ENCODE data around the gene IQSEC3.
"Not testable (repeated sequence)": the region's sequence is repeated elsewhere in the genome, so short reads cannot be mapped to it uniquely, and the experiment has no call there.

IQSEC3 gene

DNA sequence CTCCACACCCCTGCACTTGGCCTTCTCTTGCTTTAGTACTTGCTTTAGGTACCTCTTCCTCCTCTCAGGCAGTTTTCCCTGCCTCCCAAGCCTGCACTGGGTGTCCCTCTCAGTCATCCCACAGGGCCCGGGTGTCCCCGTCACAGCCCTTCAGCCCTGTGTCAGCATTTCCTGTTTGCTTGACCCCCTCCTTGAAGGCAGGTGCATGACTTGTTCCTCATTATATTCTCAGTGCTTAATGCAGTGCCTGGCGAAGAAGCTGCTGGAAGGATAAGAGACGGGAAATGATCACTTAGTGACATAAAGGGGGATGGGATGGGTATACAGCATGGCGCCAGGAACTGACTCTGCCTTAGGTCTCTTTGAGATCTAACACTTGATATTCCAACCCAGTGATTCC is 61.5 kb downstream of the IQSEC3 start:
- H3K9me3 ChIP-seq (ENCODE audit: control extremely low read depth in 1 of 5, control insufficient read depth in 4 of 5, insufficient read depth in 2 of 5, low read depth in 1 of 5, low read length in 4 of 5): no peaks in the 10 kb centered on the region
- ChIA-PET CTCF (interaction anchor here (0.6 to 2.6 kb wide), 5 partner anchors 7 to 40 kb away, joined by 3 to 9 read pairs (median 3); no protein-coding TSS in a partner anchor), POLR2A (interaction anchor here (0.6 kb wide), 1 partner anchor 11 kb away, joined by 7 read pairs; no protein-coding TSS in a partner anchor)
- no peak overlapping the region for H3K4me3 ChIP-seq (ENCODE audit: control insufficient read depth in 1 of 7, extremely low read depth in 1 of 7, insufficient read depth in 4 of 7, low read depth in 2 of 7, low read length in 6 of 7)
- H3K27ac ChIP-seq (ENCODE audit: insufficient read depth in 1 of 2, low read depth in 1 of 2, low read length in 2 of 2, poor library complexity in 1 of 2, severe bottlenecking in 2 of 2): no peak overlapping the region
- no peaks in the 10 kb centered on the region for H3K27me3 ChIP-seq (replicated peaks in 2 of 5; ENCODE audit: control insufficient read depth in 4 of 5, insufficient read depth in 5 of 5, low read length in 4 of 5)
- WGBS (ENCODE audit: insufficient coverage): 76% methylated on average over 5 of the region's 5 CpGs
- no peaks in the 10 kb centered on the region for H3K36me3 ChIP-seq (ENCODE audit: control insufficient read depth in 4 of 4, insufficient read depth in 4 of 4, low read length in 3 of 4)
- DNase-seq: peak in 1 of 3 donors; percentile 4
- no peaks in the 10 kb centered on the region for H3K4me1 ChIP-seq (ENCODE audit: control extremely low read depth in 1 of 4, control insufficient read depth in 4 of 4, insufficient read depth in 4 of 4, low read length in 3 of 4)

DNA sequence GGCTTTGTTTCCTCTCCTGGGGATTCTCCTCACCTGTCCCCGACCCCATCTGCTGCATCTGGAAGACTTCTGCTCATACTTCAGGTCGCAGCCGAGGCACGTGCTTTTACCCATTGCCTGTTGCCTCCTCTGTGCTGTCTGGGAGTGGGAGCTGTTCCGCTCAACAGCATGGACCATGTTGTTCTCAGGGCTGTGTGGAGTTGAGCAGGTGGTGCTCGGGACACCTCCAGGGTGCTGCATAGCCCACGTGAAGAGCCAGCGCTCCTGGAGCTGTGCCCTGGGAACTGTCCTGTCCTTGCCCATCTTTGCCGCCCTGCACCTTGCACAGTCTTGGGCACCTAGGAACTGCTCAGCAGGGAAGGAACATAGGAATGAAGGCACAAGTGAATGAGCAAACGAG is 62.4 kb downstream of the IQSEC3 start:
- CTCF ChIA-PET: interaction anchor here (1.5 kb wide), 1 partner anchor 18 kb away, joined by 5 read pairs; no protein-coding TSS in a partner anchor
- Histone ChIP-seq H3K4me3 (ENCODE audit: control insufficient read depth in 1 of 7, extremely low read depth in 1 of 7, insufficient read depth in 4 of 7, low read depth in 2 of 7, low read length in 6 of 7) (no peak overlapping the region), H3K27me3 (replicated peaks in 2 of 5; ENCODE audit: control insufficient read depth in 4 of 5, insufficient read depth in 5 of 5, low read length in 4 of 5) (no peaks in the 10 kb centered on the region), H3K4me1 (ENCODE audit: control extremely low read depth in 1 of 4, control insufficient read depth in 4 of 4, insufficient read depth in 4 of 4, low read length in 3 of 4) (no peaks in the 10 kb centered on the region), H3K36me3 (ENCODE audit: control insufficient read depth in 4 of 4, insufficient read depth in 4 of 4, low read length in 3 of 4) (no peaks in the 10 kb centered on the region), H3K27ac (ENCODE audit: insufficient read depth in 1 of 2, low read depth in 1 of 2, low read length in 2 of 2, poor library complexity in 1 of 2, severe bottlenecking in 2 of 2) (no peak overlapping the region), H3K9me3 (ENCODE audit: control extremely low read depth in 1 of 5, control insufficient read depth in 4 of 5, insufficient read depth in 2 of 5, low read depth in 1 of 5, low read length in 4 of 5) (no peaks in the 10 kb centered on the region)
- POLR2A ChIA-PET: no interaction called here
- no peak for DNase-seq
- 94% methylated on average over 9 of the region's 10 CpGs for WGBS (ENCODE audit: insufficient coverage)

DNA sequence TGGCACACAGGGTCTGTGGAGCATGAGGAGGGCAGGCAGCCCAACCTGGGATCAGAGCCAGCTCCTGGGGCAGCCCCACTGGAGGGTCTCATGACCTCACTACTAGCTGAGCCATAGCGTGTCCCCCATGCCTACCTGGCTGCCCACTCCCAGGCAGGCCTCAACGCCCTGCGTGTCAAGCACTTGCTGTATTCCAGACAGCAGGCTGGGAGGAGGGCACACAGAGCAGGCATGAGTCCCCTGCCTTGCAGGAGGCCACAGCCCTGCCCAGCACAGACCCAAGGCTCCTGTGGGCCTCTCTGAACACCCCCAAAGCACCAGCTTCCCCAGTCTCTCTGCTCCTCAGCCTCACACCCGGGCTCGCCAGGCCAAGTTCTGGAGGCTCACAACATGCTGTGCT is 64.0 kb downstream of the IQSEC3 start:
- 94% methylated on average over 5 of the region's 5 CpGs for WGBS (ENCODE audit: insufficient coverage)

DNA sequence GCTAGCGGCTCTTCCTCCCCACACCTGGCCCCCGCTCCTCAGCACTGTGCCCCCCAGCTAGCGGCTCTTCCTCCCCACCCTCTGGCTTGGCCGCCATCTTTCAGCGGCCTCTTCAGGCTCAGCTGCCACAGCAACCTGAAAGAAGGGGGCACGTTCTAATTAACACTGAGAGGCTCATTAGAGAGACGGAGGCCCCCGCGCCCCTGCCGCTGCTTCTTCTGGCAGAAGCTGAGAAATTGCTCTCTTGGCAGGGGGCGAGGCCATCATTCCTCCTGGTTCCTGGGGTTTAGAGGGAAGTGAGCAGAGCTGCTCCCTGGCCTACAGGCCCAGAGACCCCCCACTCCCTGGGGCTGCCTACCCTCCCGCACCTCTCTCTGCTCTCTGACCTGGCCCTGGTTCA is 64.4 kb downstream of the IQSEC3 start:
- POLR2A ChIA-PET: no interaction called here
- DNase-seq: no peak
- CTCF ChIA-PET: interaction anchor here (0.6 to 1.5 kb wide), 6 partner anchors 16 to 105 kb away, joined by 3 to 4 read pairs (median 3); no protein-coding TSS in a partner anchor
- Histone ChIP-seq H3K27ac (ENCODE audit: insufficient read depth in 1 of 2, low read depth in 1 of 2, low read length in 2 of 2, poor library complexity in 1 of 2, severe bottlenecking in 2 of 2) (no peak overlapping the region), H3K27me3 (replicated peaks in 2 of 5; ENCODE audit: control insufficient read depth in 4 of 5, insufficient read depth in 5 of 5, low read length in 4 of 5) (no peaks in the 10 kb centered on the region), H3K4me3 (ENCODE audit: control insufficient read depth in 1 of 7, extremely low read depth in 1 of 7, insufficient read depth in 4 of 7, low read depth in 2 of 7, low read length in 6 of 7) (no peak overlapping the region), H3K4me1 (ENCODE audit: control extremely low read depth in 1 of 4, control insufficient read depth in 4 of 4, insufficient read depth in 4 of 4, low read length in 3 of 4) (no peaks in the 10 kb centered on the region), H3K36me3 (ENCODE audit: control insufficient read depth in 4 of 4, insufficient read depth in 4 of 4, low read length in 3 of 4) (no peaks in the 10 kb centered on the region), H3K9me3 (ENCODE audit: control extremely low read depth in 1 of 5, control insufficient read depth in 4 of 5, insufficient read depth in 2 of 5, low read depth in 1 of 5, low read length in 4 of 5) (no peaks in the 10 kb centered on the region)
- WGBS (ENCODE audit: insufficient coverage): 97% methylated on average over 5 of the region's 12 CpGs

More for the DNA sequence above, 64.0 kb downstream of the IQSEC3 start:
- H3K27ac ChIP-seq (ENCODE audit: insufficient read depth in 1 of 2, low read depth in 1 of 2, low read length in 2 of 2, poor library complexity in 1 of 2, severe bottlenecking in 2 of 2): no peak overlapping the region
- ChIA-PET POLR2A (no interaction called here), CTCF (interaction anchor here (0.9 to 1.5 kb wide), 4 partner anchors 15 to 22 kb away, joined by 3 to 4 read pairs (median 3); no protein-coding TSS in a partner anchor)
- H3K36me3 ChIP-seq (ENCODE audit: control insufficient read depth in 4 of 4, insufficient read depth in 4 of 4, low read length in 3 of 4): no peaks in the 10 kb centered on the region
- H3K4me3 ChIP-seq (ENCODE audit: control insufficient read depth in 1 of 7, extremely low read depth in 1 of 7, insufficient read depth in 4 of 7, low read depth in 2 of 7, low read length in 6 of 7): no peak overlapping the region
- no peak for DNase-seq
- H3K27me3 ChIP-seq (replicated peaks in 2 of 5; ENCODE audit: control insufficient read depth in 4 of 5, insufficient read depth in 5 of 5, low read length in 4 of 5): no peaks in the 10 kb centered on the region
- H3K4me1 ChIP-seq (ENCODE audit: control extremely low read depth in 1 of 4, control insufficient read depth in 4 of 4, insufficient read depth in 4 of 4, low read length in 3 of 4): no peaks in the 10 kb centered on the region
- no peaks in the 10 kb centered on the region for H3K9me3 ChIP-seq (ENCODE audit: control extremely low read depth in 1 of 5, control insufficient read depth in 4 of 5, insufficient read depth in 2 of 5, low read depth in 1 of 5, low read length in 4 of 5)

DNA sequence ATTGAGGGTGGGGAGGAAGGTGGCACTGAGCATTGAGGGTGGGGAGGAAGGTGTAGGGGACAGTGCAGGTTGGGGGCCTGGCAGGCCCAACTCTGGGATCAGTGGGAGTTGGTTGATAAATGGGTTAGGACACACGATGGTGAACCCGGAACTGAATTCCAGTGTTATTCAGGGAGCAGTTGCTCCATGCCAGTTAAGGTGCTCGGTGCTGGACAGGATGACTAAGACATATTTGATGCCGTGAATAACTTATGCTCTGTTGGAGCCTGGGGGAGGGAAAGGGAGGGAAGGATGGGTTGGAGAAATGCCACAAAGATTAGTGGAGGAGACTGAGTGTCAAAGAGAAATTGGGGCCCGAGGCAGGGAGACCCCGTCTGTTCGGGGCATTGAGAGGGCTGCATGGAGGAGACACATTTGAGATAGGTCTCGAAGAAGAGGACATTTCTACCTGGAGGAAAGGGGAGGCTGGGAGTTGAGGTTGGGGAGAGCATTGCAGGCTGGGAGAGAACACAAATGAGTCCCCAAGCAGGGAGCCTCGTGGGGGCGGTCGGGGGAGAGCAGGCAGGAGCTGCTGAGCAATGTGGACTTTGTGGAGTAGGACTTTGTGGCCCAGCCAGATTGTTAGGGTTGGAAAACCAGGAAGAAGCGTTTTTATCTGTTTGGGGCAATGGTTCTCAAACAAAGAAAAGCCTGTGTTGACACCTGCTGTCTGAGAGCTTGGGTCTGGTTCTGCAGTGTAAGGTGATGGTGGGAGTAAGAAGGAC is 65.3 kb downstream of the IQSEC3 start:
- 95% methylated on average over 8 of the region's 12 CpGs for WGBS (ENCODE audit: insufficient coverage)
- CTCF ChIA-PET: interaction anchor here (0.6 to 1.5 kb wide), 9 partner anchors 14 to 104 kb away, joined by 3 to 4 read pairs (median 4); no protein-coding TSS in a partner anchor
- POLR2A ChIA-PET: no interaction called here
- DNase-seq: no peak
- Histone ChIP-seq H3K4me1 (ENCODE audit: control extremely low read depth in 1 of 4, control insufficient read depth in 4 of 4, insufficient read depth in 4 of 4, low read length in 3 of 4) (no peaks in the 10 kb centered on the region), H3K27ac (ENCODE audit: insufficient read depth in 1 of 2, low read depth in 1 of 2, low read length in 2 of 2, poor library complexity in 1 of 2, severe bottlenecking in 2 of 2) (no peak overlapping the region), H3K4me3 (ENCODE audit: control insufficient read depth in 1 of 7, extremely low read depth in 1 of 7, insufficient read depth in 4 of 7, low read depth in 2 of 7, low read length in 6 of 7) (no peak overlapping the region), H3K27me3 (replicated peaks in 2 of 5; ENCODE audit: control insufficient read depth in 4 of 5, insufficient read depth in 5 of 5, low read length in 4 of 5) (no peaks in the 10 kb centered on the region), H3K9me3 (ENCODE audit: control extremely low read depth in 1 of 5, control insufficient read depth in 4 of 5, insufficient read depth in 2 of 5, low read depth in 1 of 5, low read length in 4 of 5) (no peaks in the 10 kb centered on the region), H3K36me3 (ENCODE audit: control insufficient read depth in 4 of 4, insufficient read depth in 4 of 4, low read length in 3 of 4) (no peaks in the 10 kb centered on the region)

DNA sequence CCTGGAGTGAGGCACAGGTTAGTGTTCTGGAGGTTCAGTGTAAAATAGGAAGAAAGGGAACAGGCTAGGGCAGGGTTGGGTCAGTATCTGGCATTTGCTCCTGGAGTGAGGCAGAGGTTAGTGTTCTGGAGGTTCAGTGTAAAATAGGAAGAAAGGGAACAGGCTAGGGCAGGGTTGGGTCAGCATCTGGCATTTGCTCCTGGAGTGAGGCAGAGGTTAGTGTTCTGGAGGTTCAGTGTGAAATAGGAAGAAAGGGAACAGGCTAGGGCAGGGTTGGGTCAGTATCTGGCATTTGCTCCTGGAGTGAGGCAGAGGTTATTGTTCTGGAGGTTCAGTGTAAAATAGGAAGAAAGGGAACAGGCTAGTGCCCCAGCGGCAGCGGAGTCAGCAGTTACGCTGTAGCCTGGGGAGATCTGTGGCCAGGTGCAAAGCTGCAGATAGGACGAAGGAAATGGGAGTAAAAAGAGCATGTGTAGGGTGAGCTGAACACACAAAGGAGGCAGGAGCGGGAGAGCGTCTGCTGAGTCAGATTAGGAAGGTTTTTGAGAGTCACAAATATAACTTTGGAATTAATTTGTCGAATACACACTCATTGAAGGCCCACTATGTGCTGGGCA is 67.2 kb downstream of the IQSEC3 start:
- peak in 1 of 3 donors; percentile 38 for DNase-seq
- CTCF ChIA-PET: interaction anchor here (1.5 kb wide), 1 partner anchor 12 kb away, joined by 4 read pairs; no protein-coding TSS in a partner anchor
- H3K36me3 ChIP-seq (ENCODE audit: control insufficient read depth in 4 of 4, insufficient read depth in 4 of 4, low read length in 3 of 4); H3K4me1 ChIP-seq (ENCODE audit: control extremely low read depth in 1 of 4, control insufficient read depth in 4 of 4, insufficient read depth in 4 of 4, low read length in 3 of 4); H3K9me3 ChIP-seq (ENCODE audit: control extremely low read depth in 1 of 5, control insufficient read depth in 4 of 5, insufficient read depth in 2 of 5, low read depth in 1 of 5, low read length in 4 of 5); POLR2A ChIA-PET; H3K4me3 ChIP-seq (ENCODE audit: control insufficient read depth in 1 of 7, extremely low read depth in 1 of 7, insufficient read depth in 4 of 7, low read depth in 2 of 7, low read length in 6 of 7); H3K27ac ChIP-seq (ENCODE audit: insufficient read depth in 1 of 2, low read depth in 1 of 2, low read length in 2 of 2, poor library complexity in 1 of 2, severe bottlenecking in 2 of 2); H3K27me3 ChIP-seq (replicated peaks in 2 of 5; ENCODE audit: control insufficient read depth in 4 of 5, insufficient read depth in 5 of 5, low read length in 4 of 5): not testable (repeated sequence)
- 81% methylated on average over 7 of the region's 7 CpGs for WGBS (ENCODE audit: insufficient coverage)

DNA sequence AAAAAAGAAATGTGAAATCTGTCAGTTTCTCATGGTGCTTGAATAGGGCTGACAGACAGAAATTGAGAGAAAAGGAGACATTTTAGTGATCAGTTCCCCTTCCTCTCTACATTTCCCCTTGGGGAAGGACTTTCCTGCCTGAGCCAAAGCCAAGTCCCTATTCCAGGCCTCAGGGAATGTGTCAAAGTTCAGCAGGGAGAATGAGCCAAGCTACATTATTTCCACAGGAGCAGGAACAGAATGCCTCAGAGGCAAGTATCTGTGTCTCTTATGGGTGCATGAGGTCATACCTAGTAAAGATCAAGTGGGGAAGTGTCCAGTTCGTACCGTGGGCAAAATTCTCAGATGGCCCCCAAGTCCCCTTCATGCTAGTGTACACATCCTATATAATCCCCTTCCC is 68.6 kb downstream of the IQSEC3 start:
- Histone ChIP-seq H3K4me1 (ENCODE audit: control extremely low read depth in 1 of 4, control insufficient read depth in 4 of 4, insufficient read depth in 4 of 4, low read length in 3 of 4) (peaks cover 0 to 22% (median 6%) of the 10 kb centered on the region in 4 experiments), H3K36me3 (ENCODE audit: control insufficient read depth in 4 of 4, insufficient read depth in 4 of 4, low read length in 3 of 4) (no peaks in the 10 kb centered on the region), H3K27me3 (replicated peaks in 2 of 5; ENCODE audit: control insufficient read depth in 4 of 5, insufficient read depth in 5 of 5, low read length in 4 of 5) (peaks cover 0 to 5% (median 0%) of the 10 kb centered on the region in 5 experiments), H3K9me3 (ENCODE audit: control extremely low read depth in 1 of 5, control insufficient read depth in 4 of 5, insufficient read depth in 2 of 5, low read depth in 1 of 5, low read length in 4 of 5) (no peaks in the 10 kb centered on the region), H3K4me3 (ENCODE audit: control insufficient read depth in 1 of 7, extremely low read depth in 1 of 7, insufficient read depth in 4 of 7, low read depth in 2 of 7, low read length in 6 of 7) (no peak overlapping the region), H3K27ac (ENCODE audit: insufficient read depth in 1 of 2, low read depth in 1 of 2, low read length in 2 of 2, poor library complexity in 1 of 2, severe bottlenecking in 2 of 2) (no peak overlapping the region)
- ChIA-PET POLR2A (no interaction called here), CTCF (interaction anchor here (0.9 to 6.7 kb wide), 7 partner anchors 8 to 47 kb away, joined by 3 to 40 read pairs (median 3); no protein-coding TSS in a partner anchor)
- WGBS (ENCODE audit: insufficient coverage): no CpG with 5 or more reads among the region's 2 CpGs
- no peak for DNase-seq

All from common myeloid progenitor, CD34-positive (primary cell).